ENCODE data around the gene PDP2.

Gene PDP2, protein sequence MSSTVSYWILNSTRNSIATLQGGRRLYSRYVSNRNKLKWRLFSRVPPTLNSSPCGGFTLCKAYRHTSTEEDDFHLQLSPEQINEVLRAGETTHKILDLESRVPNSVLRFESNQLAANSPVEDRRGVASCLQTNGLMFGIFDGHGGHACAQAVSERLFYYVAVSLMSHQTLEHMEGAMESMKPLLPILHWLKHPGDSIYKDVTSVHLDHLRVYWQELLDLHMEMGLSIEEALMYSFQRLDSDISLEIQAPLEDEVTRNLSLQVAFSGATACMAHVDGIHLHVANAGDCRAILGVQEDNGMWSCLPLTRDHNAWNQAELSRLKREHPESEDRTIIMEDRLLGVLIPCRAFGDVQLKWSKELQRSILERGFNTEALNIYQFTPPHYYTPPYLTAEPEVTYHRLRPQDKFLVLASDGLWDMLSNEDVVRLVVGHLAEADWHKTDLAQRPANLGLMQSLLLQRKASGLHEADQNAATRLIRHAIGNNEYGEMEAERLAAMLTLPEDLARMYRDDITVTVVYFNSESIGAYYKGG

DNA sequence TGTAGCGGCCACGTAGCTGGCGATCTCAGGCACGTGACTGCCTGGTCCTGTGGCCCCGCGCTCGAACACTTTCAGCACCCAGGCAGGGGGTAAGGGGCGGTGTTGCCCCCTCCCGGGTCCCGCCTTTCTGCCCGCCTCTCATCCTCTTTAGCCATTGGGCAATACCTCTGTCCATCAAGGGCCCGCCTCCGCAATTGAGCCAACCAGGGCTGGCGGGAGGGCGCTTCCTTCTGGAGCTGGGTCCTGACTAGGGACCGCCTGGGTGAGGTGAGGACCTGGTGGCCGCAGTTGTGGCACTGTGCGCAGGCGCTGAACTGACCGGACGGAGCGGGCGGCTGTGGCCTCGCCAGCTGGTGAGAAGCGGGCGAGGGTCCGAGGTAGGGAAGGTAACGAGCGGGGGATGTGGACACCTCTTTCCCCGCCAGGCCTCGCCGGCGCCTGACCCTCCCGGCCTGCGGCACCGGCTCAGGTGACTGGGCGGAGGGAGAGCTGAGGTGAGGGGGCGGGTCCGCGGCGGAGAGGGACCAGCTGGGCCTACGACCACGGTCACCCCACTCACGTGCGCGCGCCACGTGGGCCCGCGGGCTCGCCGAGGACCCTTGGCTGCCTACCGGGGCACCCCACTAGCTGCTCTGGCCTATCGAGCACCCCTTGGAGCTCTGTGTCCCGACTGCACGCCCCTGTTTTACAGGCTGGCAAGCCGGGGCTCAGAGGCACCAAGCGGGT is at the start of gene PDP2:
Gene PDP2, plus strand, starts transcription at position 228 of the 726 bp plus-strand sequence. CDS start 3,770 bp downstream, outside the sequence.
- peak within 1 kb of the TSS; percentile 81 to 99 (median 97) for H3K4me2 ChIP-seq
- H3K36me3 ChIP-seq = peaks cover 14 to 30% (median 21%) of the 10 kb centered on the region in 11 experiments
- H3K27me3 ChIP-seq = no peaks in the 10 kb centered on the region
- peak within 1 kb of the TSS; percentile 69 to 98 (median 90) for H3K4me3 ChIP-seq
- H3K27ac ChIP-seq = peak within 1 kb of the TSS; percentile 46 to 95 (median 81); a peak in 21 of 22 replicates
- no peak for TF ChIP-seq Cebpa-rat (IDR thresholded peaks at IDR 0.05)
- H3K9me3 ChIP-seq (replicated peaks in 1 of 11) = peaks cover 8 to 21% (median 11%) of the 10 kb centered on the region in 11 experiments; a peak in 20 of 22 replicates
- H3K9ac ChIP-seq = peak within 1 kb of the TSS; percentile 78 to 95 (median 86)
- peaks cover 37 to 92% (median 89%) of the 10 kb centered on the region in 10 experiments for H3K4me1 ChIP-seq
- H4K20me1 ChIP-seq = peaks cover under 1 to 45% (median 28%) of the 10 kb centered on the region in 11 experiments; a peak in 20 of 22 replicates

DNA sequence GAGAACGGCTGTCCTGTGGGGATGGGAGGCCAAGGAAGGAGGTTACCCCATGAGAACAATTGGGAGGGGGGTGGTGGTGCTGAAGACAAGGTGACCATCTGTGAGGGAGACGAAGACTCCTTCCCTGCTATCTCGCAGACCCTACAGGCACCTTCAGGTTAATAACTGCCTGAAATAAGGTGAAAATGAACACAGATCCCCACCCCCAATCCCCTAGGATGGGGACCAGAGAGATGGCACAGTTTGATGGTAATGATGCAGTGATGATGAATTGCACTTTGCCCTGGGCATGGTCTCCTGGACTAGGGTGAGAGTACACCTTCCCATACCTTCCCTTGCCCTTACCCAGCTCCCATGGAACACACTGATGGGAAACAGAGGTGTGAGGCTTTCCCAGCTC is 48.1 kb upstream of the PDP2 start:
- H3K9me3 ChIP-seq (replicated peaks in 1 of 11) = no peaks in the 10 kb centered on the region
- no peak overlapping the region for H3K4me2 ChIP-seq
- H3K9ac ChIP-seq = no peak overlapping the region
- H3K27me3 ChIP-seq = no peaks in the 10 kb centered on the region
- no peak overlapping the region for H3K27ac ChIP-seq
- H3K4me1 ChIP-seq = peaks cover 19 to 35% (median 27%) of the 10 kb centered on the region in 10 experiments
- peaks cover 0 to 28% (median 21%) of the 10 kb centered on the region in 11 experiments; a peak in 18 of 22 replicates for H4K20me1 ChIP-seq
- TF ChIP-seq Cebpa-rat (IDR thresholded peaks at IDR 0.05) = no peak
- no peak overlapping the region for H3K4me3 ChIP-seq
- peaks cover 7 to 17% (median 15%) of the 10 kb centered on the region in 11 experiments; a peak in 17 of 22 replicates for H3K36me3 ChIP-seq

DNA sequence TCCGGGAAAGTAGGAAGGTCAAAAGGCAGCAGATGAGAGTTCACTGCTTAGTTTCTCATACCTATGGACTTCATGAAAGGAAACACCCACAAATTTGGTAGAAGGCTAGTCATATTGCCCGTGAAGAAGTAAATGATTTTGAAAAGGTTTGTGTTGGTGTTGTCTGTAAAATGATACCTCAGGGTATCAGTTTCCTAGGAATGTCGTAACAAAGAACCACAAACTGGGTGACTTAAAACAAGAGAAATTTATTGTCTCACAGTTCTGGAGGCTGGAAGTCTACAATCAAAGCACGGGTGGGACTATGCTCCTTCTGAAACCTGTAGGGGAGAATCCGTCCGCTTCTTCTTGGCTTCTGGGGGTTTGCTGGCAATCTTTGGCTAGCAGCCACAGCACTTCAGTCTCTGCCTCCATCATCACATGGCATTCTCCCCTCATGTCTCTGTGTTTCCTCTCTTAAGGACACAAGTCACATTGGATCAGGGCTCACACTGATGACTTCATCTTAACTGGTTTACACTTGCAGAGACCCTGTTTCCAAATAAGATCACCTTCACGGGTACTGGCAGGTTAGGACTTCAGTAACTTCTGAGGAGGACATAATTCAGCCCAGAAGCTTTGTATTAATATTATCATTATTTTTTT is 47.5 kb upstream of the PDP2 start:
- H3K27me3 ChIP-seq = no peaks in the 10 kb centered on the region
- TF ChIP-seq Cebpa-rat (IDR thresholded peaks at IDR 0.05) = no peak
- peaks cover 0 to 3% (median 0%) of the 10 kb centered on the region in 11 experiments; a peak in 7 of 22 replicates for H3K9me3 ChIP-seq (replicated peaks in 1 of 11)
- no peak overlapping the region for H3K9ac ChIP-seq
- no peak overlapping the region for H3K4me2 ChIP-seq
- no peak overlapping the region for H3K27ac ChIP-seq
- peaks cover 2 to 11% (median 9%) of the 10 kb centered on the region in 11 experiments; a peak in 16 of 22 replicates for H3K36me3 ChIP-seq
- H3K4me1 ChIP-seq = peaks cover 19 to 29% (median 22%) of the 10 kb centered on the region in 10 experiments
- H3K4me3 ChIP-seq = no peak overlapping the region
- H4K20me1 ChIP-seq = peaks cover 0 to 22% (median 16%) of the 10 kb centered on the region in 11 experiments; a peak in 17 of 22 replicates

DNA sequence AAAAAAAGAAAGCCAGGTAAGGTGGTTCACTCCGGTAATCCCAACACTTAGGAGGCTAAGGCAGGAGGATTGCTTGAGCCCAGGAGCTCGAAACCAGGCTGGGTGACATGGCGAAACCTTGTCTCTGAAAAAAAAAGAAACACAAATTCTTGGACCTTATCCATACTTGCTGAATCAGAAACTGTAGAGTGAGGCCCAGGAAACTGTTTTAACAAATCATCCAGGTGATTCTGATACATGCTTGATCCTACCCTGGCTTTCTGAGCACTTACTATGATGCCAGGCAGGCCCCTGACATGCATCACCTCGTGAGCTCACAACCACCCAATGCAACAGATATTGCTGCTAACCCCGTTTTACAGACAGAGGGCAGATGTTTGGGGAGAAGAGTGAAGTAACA is 45.6 kb upstream of the PDP2 start:
- H3K27me3 ChIP-seq = no peaks in the 10 kb centered on the region
- no peak overlapping the region for H3K9ac ChIP-seq
- peaks cover 0 to 13% (median 6%) of the 10 kb centered on the region in 11 experiments; a peak in 13 of 22 replicates for H3K9me3 ChIP-seq (replicated peaks in 1 of 11)
- H3K27ac ChIP-seq = no peak overlapping the region
- peaks cover 3 to 10% (median 4%) of the 10 kb centered on the region in 10 experiments for H3K4me1 ChIP-seq
- TF ChIP-seq Cebpa-rat (IDR thresholded peaks at IDR 0.05) = no peak
- no peak overlapping the region for H3K4me2 ChIP-seq
- no peaks in the 10 kb centered on the region for H3K36me3 ChIP-seq
- peaks cover 0 to 3% (median 0%) of the 10 kb centered on the region in 11 experiments; a peak in 6 of 22 replicates for H4K20me1 ChIP-seq
- H3K4me3 ChIP-seq = no peak overlapping the region

DNA sequence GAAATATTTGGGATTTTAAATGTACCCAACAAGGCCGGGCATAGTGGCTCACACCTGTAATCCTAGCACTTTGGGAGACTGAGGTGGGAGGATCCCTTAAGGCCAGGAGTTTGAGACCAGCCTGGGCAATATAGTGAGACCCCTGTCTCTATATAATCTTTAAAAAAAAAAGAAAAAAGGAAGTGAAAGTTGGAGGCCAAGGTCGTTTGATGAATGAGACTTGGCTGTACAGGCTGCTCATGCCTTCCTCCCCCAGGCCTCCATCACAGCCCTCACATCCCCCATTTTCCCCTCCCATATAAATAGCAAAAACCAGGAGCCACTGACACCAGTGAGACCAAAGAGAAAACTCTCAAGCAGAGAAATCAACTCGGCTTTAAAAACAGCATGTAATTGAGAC is 39.4 kb upstream of the PDP2 start:
- peak overlapping the region in 5 of 11 experiments; percentile 14 to 47 (median 18); a peak in 5 of 22 replicates for H3K4me2 ChIP-seq
- peaks cover 29 to 37% (median 34%) of the 10 kb centered on the region in 11 experiments for H3K27me3 ChIP-seq
- no peak overlapping the region for H3K27ac ChIP-seq
- peaks cover 0 to 7% (median 0%) of the 10 kb centered on the region in 11 experiments; a peak in 3 of 22 replicates for H4K20me1 ChIP-seq
- H3K9me3 ChIP-seq (replicated peaks in 1 of 11) = peaks cover 0 to 13% (median 6%) of the 10 kb centered on the region in 11 experiments; a peak in 13 of 22 replicates
- H3K4me3 ChIP-seq = no peak overlapping the region
- TF ChIP-seq Cebpa-rat (IDR thresholded peaks at IDR 0.05) = no peak
- H3K36me3 ChIP-seq = no peaks in the 10 kb centered on the region
- peaks cover 6 to 29% (median 22%) of the 10 kb centered on the region in 10 experiments; a peak in 18 of 20 replicates for H3K4me1 ChIP-seq
- H3K9ac ChIP-seq = no peak overlapping the region

DNA sequence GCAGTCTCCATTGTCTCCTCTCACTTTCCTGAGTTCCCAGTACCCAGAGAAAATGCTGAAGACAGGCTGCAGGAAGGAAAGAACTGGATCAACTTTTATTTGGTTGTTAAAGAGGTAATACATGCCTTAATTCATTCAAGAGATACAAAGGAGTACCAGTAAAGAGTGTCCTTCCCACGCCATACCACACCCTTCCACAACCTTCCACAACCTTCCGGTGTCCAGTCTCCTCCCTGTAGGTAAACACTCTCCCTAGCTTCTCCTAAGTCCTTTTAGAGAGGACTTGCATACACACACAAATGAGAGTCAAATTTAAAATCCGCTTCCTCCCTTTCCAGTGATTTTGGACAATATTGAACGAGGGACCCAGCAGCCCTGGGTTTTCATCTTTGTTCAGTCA is 38.9 kb upstream of the PDP2 start:
- Histone ChIP-seq H3K27ac (no peak overlapping the region), H3K36me3 (no peaks in the 10 kb centered on the region), H3K4me1 (peaks cover 6 to 34% (median 27%) of the 10 kb centered on the region in 10 experiments; a peak in 18 of 20 replicates), H3K27me3 (peaks cover 34 to 42% (median 38%) of the 10 kb centered on the region in 11 experiments), H3K4me3 (no peak overlapping the region), H3K4me2 (peak overlapping the region in 5 of 11 experiments; percentile 14 to 47 (median 18); a peak in 5 of 22 replicates), H3K9me3 (replicated peaks in 1 of 11) (peaks cover 0 to 13% (median 6%) of the 10 kb centered on the region in 11 experiments; a peak in 13 of 22 replicates), H4K20me1 (peaks cover 0 to 7% (median 0%) of the 10 kb centered on the region in 11 experiments; a peak in 3 of 22 replicates), H3K9ac (no peak overlapping the region)
- no peak for TF ChIP-seq Cebpa-rat (IDR thresholded peaks at IDR 0.05)

DNA sequence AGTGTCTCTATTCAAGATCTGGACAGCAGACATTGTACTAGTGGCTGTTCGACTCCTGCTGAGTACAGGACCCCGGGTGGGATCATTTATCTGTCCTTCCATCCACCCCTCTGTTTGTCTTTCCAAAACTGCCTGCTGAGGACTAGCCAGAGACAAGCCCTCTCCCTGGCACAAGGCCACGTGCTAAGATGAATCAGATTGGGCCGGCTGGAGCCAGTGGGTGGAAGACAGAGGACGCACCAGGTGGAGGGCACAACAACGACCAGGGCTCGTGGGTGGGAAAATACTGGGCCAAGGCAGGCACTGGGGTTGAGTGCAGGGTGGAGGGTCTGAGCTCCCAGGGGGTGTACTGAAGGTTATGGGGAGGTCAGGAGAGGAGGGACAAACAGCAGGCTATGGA is 37.5 kb upstream of the PDP2 start:
- Histone ChIP-seq H3K9me3 (replicated peaks in 1 of 11) (peaks cover 0 to 12% (median 5%) of the 10 kb centered on the region in 11 experiments; a peak in 13 of 22 replicates), H3K9ac (no peak overlapping the region), H3K27ac (no peak overlapping the region), H3K27me3 (peaks cover 35 to 49% (median 43%) of the 10 kb centered on the region in 11 experiments), H3K4me2 (no peak overlapping the region), H3K36me3 (no peaks in the 10 kb centered on the region), H3K4me3 (no peak overlapping the region), H3K4me1 (peaks cover 10 to 42% (median 39%) of the 10 kb centered on the region in 10 experiments), H4K20me1 (peaks cover 0 to 7% (median 0%) of the 10 kb centered on the region in 11 experiments; a peak in 3 of 22 replicates)
- TF ChIP-seq Cebpa-rat (IDR thresholded peaks at IDR 0.05) = no peak

DNA sequence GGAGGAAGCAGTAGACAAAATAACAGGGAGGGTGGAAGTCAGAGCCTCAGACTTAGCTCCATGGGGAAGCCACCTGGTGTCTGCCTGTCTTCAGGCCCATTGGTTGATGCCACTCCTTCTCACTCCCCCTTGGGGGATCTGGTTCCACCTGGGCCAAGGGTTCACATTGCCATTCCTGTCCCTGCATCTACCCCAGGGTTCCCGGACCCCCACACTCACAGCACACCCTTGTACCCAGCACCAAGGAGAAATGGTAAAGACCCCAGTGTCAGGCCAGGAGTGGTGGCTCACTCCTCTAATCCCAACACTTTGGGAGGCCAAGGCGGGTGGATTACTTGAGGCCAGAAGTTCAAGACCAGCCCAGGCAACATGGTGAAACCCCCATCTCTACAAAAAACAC is 37.1 kb upstream of the PDP2 start:
- H3K36me3 ChIP-seq = no peaks in the 10 kb centered on the region
- H3K4me2 ChIP-seq = no peak overlapping the region
- peaks cover 0 to 7% (median 4%) of the 10 kb centered on the region in 11 experiments; a peak in 13 of 22 replicates for H3K9me3 ChIP-seq (replicated peaks in 1 of 11)
- peaks cover 35 to 49% (median 43%) of the 10 kb centered on the region in 11 experiments for H3K27me3 ChIP-seq
- no peak for TF ChIP-seq Cebpa-rat (IDR thresholded peaks at IDR 0.05)
- peaks cover 0 to 7% (median 0%) of the 10 kb centered on the region in 11 experiments; a peak in 3 of 22 replicates for H4K20me1 ChIP-seq
- H3K27ac ChIP-seq = no peak overlapping the region
- H3K4me3 ChIP-seq = no peak overlapping the region
- H3K4me1 ChIP-seq = peaks cover 14 to 46% (median 43%) of the 10 kb centered on the region in 10 experiments
- H3K9ac ChIP-seq = no peak overlapping the region

Data from BLaER1 treated with 17β-estradiol and CSF1 and Interleukin-3, amounts not matched to agents 10 nM and 100 nM (cell line).